HG02870 (cell line): Measurements from ENCODE around the gene GPRC5D.

Source experiments
- ATAC-seq: cut with Tn5 transposase; IDR thresholded peaks from one replicate; pipeline ENCODE4 v1.9.1; 2021; ENCODE audit warnings: mild to moderate bottlenecking, moderate library complexity; ENCODE audit not compliant: unreplicated experiment

GPRC5D gene

DNA sequence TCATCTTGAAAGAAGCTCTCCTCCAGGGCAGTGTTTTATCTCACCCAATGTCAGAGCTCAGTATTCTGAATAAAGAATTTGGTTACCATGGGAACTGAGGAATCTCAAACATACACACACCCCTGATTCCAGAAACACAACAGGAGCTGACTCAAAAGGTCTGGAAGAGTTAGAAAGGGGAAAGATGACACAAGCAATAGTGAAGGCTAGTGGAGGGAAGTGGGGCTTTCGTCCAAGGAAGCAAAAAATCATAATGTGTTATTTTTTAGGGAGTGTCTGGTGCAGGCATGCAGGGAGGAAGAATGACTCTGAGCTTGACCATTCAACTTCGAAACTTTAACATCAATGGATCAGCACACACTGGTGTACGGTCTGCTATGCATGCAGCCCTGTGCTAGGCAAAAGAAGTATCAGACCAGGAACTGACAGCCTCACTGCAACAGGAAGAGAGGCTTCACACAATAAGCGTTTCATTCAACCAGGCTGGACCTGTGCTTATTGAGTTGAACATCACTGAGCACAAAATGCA lies 27.8 kb upstream of the GPRC5D start:
- no peak for ATAC-seq

DNA sequence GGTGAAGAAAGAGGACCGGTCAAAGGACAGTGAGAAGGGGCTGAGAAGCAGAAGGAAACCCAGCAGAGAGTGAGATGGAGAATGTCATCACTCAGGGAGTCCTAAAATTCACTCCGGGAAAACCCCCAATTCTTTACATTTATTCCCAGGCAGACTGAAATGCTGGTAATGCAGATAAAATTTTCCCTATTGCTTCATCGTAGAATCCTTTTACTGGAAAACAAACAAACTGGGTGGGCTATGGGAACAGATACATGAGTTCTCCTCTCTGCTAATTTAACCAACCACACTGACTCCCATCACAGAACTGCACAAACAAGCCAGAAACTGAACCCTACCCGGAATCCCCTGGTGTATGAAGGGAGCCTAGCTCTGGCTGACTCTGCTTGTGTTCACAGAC lies 27.2 kb upstream of the GPRC5D start:
- ATAC-seq, result no peak

DNA sequence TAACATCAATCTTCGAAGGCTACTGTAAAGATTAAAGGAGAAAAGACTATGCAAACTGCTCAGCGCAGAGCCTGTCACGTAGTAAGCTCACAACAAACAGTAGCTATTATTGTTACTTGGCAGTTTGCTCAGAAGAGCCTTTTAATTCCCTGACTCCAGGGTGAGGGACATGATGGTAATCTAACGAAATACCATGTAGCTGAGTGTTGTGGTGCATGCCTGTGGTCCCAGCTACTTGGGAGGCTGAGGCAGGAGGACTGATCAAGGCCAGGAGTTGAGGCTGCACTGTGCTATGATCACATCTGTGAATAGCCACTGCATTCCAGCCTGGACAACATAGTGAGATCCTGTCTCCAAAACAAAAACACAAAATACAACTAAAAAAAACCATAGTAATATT lies 25.3 kb upstream of the GPRC5D start:
- no peak for ATAC-seq

DNA sequence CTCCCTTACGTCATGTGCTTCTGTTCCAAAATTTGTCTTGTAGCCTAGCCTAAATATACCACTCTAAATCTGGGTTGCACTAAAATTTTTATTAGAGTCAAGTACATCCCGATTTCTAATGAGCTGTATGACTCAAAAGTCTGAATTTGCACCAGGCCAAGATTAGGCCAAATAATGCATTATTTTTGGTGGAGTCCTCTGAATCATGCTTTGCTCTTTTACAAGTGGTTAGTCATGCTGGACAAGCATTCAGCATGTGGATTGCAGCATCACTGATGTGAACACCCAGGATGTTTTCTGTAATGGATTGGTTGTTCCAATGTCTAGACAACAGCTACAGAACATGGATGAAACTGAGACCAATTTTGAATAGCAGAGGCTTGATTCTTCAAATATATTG lies 24.4 kb upstream of the GPRC5D start:
- ATAC-seq, result no peak

DNA sequence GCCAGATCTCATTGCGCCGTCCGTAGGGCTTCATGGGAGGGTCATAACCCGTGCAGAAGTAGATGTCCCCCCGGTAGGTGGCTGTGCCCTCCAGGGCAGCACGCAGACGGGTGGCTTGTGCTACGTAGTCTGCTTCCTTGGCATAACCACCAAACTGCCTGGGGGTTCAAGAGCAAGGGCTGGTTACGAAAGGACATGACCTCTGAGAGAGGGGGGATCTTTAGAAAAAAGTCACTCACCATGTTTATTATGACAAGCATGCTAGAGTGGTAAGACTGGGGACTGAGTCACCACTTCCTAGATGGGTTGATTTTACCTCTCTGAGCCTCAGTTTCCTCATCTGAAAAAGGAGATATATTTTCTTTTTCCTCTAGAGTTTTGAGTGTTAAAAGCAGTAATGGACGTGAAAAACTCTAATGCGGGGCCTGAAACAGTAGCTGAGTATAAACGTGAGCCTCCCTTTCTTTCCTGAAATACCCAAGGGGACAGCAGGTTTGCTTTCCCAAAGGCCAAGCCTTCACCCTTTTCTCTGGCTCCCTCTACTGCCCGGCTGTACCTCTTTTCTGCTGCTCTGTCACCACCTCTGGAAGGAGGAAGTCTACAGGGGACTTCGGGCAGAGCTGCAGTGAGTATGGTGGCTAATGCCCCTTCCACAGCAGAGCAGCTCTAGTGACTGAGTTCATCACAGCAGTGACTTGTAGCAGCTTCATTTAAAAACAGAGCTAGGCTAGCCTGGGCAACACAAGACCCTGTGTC lies 23.5 kb upstream of the GPRC5D start:
- no peak for ATAC-seq

DNA sequence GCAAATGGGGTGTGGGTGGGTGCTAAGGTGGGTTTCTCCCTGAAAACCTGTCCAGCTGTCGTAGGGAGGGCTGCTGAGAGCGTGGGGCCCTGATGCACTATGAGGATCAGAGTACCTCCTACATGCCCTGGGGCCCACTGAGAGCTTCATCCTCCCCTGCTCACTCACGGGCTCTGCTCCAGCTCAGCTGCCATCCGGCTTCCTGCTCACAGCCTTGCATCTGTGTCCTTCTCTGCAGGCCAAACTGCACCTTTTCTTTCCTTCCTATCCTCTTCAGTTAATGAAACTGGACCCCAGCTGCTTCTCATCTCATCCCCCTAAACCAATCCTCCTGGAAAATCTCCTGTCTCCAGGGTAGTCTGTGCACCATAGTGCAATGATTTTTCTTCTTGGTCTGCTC lies 22.2 kb upstream of the GPRC5D start:
- no peak for ATAC-seq

DNA sequence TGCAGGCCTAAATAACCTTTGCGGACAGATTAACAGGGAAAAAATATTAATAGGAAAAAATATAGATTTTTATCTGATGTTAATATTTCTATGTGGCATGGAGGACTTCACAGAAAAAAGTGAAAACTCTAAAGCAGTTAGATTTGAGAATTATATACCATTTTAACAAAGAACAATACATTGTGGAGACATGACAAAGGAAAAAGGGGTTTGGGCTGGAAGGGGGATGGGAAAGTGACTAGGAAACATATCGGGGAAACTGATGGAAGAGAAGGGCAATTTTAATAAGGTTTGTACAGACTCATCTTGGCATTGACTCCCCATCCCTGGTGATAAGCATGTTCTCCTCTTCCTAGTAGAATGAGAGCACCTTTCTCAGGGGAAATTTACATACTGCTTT lies 21.0 kb upstream of the GPRC5D start:
- no peak for ATAC-seq

DNA sequence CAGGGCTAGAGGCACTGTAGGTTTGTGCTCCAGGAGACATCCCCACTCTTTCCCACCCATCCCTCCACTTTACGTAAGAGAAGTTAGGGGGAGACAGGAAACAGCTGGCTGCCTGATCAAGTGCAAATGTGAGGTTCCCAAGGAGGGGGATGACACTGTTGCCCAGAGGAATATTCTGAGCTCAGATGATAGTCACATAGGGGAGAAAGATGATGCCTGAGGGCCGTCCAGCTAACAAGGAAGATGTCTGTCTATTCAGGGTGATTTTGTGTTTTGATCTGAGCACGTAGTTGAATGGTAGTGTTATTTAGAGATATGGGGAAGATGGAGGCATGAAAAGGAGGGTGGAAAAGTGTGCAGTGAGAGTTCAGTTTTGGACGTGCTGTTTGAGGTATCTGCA lies 13.9 kb upstream of the GPRC5D start:
- ATAC-seq, result no peak

DNA sequence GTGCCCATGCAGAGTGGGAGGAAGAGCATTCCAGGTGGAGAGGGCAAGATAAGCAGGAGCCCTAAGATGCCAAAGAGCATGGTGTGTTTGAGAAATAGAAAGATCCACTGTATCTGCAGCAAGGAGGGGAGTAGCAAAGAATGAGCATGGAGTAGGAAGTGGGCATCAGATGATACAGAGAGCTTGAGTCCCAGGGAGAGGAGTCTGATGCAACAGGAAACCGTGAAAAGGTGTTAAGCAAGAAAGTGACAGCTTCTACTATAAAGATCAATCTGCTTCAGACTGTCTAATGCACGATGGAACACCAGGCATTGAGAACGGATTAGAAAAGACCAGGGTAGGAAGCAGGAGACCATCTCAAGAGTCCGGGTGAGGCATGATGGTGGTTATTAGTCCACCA lies 12.3 kb upstream of the GPRC5D start:
- no peak for ATAC-seq

DNA sequence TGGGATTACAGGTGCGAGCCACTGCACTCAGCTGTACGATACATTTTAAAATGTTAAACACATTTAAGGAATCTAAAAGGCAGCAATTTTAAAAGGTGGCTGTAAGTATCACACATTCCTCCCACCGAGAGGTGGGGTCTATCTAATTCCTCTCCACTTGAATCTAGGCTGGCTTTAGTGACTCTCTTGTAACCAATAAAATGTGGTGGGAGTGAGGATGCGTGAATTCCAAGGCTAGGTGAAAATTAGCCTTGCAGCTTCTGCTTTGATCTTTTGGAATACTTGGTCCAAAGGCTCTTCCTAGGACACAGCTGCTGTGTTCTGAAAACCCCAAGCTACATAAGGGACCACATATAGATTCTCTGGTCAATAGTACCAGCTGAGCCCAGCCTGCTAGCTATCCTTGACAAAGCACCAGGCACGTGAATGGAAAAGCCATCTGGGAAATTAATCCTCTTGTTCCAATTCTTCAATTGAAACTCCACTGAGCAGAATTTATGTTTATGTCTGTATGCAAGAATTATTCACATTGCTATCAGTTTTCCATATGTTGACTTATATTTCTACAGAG lies 8.8 kb upstream of the GPRC5D start:
- no peak for ATAC-seq

DNA sequence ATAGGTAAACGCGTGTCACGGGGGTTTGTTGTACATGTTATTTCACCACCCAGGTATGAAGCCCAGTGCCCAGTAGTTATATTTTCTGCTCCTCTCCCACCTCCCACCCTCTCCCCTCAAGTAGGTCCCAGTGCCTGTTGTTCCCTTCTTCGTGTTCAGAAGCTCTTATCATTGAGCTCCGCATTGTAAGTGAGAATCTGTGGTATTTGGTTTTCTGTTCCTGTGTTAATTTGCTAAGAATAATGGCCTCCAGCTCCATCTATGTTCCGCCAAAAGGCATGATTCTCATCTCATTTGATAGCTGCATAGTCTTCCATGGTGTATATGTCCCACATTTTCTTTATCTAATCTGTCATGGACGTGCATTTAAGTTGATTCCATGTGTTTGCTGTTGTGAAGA lies 6.9 kb upstream of the GPRC5D start:
- no peak for ATAC-seq

DNA sequence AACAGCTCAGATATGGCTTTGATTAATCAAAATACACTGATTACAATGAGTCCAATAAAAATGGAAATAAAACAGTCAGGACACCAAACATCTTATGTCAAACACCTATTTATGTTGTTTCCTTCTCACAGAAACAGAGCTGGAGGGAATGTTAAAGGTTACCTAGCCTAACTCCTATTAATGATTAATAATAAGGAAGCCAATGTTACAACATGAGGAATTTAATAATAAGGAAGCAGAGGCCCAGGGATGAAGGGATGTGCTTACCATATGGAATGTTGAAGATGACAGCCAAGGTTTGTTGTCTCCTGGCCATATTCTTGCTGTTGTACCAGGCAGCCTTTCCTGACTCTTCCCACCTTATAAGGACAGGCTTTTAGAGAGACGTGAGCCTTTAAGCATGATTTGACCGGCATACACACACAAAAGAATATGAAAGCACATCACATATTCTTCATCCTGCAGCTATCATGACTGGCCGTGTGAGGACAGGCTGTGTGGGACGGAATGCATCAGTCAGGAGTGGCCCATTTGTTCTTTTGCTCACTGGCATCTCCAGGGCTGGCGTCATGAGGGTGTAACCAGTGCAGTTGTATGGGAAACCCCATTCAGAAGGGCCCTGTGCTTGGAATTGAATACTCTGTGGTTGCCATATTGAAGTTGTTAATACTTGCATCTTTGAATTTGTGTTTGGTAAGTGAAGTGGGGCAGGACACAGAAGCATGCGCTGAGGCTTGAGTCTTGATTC lies 3.1 kb upstream of the GPRC5D start:
- no peak for ATAC-seq

DNA sequence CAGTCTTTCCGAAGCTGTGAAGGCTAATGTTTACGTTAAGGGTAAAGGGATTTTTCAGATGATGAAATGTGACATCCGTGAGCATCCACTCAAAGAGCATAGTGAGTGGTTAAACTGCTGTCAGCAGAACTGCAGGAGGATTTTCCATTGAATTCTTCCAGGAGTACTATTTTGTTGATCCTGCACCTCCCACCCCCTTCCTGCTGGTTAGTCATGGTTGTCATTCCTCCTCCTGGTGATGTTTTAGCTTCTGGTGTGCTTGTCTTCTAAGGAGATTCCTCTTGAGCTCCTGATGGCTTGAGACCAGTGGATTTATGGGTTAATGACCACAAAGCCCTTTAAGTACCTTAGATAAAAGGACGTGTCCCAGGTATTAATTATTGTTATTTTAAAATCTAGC lies 2.4 kb upstream of the GPRC5D start:
- ATAC-seq, result no peak

DNA sequence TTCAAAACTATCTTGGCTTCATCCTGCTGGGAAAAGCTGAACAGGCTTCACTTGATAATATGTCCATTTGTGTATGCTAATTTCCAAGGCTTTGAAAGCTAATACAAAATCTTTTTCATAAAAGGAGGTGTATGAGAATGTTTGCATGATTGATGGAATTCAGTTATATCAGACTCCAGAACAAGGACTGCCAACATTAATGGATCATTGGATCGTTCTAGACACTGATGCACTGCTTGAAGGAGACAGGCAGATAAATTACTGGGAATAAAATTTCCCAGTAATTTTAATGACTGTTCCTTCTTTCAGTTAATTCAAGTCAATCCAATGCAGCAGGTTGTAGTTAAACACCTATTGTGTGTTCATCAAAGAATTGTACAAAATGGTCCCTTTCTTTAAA lies 466 bp downstream of the GPRC5D start:
- no peak for ATAC-seq

DNA sequence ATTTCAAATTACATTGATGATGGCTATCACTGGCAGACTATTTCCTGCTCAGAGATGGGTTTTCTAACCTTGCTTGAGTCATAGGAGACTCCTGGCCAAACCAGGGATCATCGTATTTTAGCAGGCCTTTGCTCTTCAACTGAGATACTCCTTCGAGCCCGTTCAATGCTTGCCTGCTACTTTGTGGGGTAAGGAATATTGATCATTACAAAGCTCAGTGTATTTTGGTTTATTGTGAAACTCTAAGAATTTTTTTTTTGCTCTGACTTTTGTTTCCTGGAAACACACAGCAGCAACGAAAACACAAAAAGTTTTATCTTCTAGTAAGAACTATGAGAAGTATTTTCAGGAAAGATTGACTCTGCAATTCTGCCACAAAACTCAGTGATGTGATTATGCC lies 4.1 kb downstream of the GPRC5D start:
- no peak for ATAC-seq

DNA sequence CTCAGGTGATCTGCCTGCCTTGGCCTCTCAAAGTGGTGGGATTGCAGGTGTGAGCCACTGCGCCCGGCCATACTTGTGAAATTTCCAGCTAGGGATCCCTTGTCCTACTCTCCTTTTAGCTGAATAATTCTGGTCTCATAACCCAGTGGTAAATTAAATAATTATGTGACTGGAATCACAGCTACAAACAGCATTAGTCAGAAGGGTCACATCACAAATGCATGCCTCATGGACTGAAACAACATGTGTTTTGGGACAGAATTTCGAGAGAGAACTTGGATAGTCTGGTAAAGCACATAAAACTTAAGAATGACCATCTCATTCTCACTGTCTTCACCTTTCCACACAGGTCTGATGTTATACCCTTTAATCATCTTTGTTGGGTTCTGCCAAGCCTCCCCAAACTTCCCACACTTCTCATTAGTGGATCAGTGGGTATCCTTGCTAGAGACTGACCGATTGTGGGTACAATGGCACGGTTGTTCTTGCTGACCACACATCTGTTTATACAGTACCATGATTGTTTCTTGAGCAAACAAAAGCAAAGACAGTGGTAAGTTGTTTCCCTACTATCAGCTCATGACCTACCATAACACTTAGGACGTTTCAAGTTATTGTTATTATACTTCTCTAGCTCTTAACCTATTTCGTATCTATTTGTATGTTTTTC lies 5.1 kb downstream of the GPRC5D start:
- no peak for ATAC-seq

DNA sequence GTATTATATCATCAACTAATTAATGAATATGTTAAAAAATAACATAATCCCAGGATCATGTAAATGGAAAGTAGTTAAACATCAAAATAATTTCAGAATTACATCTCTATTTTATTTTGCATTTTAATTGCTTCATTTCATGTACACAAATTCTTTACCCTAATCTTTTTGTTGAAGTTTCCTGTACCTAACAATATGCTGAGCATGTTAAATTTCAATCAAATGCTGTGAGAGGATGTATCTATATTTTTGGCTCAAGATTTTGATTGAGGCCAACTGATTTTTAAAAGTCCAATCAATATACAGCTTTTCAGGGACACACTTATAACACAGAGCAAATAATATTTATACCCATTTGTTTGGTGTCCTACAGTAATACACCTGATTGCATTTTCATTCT lies 6.4 kb downstream of the GPRC5D start:
- no peak for ATAC-seq

DNA sequence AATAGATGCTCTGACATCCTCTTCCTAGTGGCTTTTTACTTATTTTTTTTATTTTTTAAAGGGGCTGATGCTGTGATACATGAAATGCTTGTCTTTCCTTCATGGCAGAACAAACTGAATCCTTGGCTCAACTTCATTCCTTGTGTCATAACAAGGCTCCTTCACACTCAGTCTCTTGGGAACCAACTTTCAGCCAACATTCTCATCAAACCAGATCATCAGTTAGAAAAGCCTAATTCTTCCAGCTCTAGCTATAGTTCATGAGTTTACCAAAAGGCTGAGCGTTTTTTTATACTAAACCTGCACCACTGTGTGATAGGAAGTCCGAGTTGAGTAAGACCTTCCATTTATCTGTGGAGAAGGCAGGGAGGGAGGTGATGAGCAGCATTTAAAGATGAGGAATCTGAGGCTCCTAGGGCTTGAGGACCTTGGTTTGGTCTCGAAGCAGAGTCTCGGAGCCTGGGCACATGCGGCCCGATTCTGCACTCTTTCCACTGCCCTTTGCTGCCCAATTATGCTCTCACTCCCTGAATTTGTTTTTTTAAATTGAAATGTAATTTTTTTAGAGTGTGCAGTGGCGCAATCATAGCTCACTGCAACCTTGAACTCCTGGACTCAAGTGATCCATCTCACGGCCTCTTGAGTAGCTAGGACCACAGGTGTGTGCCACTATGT lies 8.2 kb downstream of the GPRC5D start:
- ATAC-seq, result no peak

DNA sequence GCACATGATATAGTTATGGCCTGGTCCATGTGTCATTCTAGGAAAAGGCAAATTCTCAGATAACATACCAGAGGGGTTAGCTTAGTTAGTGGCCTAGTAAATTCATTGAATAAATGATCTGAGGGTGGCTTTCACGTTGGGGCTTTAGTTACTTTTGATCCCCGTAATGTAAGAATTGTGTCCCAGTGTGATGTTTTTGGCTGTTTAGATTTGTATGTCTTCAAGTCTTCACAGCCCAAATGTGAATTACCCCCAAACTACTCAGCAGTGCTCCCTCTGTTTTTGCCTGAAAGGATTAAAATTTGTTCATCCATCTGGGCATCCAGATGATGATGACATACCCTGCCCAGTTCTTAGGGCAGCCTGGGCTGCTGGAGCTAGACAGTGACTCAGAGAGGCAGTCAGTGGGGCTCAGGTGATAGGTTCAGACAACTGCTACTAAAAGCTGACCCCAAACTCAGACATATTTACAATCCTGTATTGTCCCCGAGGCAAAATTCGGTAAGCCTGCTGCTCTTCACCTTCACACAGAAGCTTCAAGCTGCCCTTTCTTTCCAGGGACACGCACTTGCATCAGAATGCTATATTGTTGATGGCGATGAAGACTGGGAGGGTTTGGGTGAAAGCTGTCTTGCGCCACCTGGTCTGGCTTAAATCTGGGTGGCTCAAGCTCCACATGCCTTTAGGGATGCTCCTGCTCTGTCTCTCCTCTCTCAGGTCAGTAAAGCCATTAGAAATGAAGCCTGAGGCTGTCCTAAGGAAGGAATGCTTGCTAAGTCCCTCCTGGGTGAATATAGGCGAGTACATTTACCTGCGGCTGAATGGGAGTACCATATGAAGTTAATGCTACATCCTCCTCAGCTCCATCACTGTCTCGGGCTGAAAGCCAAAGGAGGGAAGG lies 10.3 kb downstream of the GPRC5D start:
- ATAC-seq, result no peak

DNA sequence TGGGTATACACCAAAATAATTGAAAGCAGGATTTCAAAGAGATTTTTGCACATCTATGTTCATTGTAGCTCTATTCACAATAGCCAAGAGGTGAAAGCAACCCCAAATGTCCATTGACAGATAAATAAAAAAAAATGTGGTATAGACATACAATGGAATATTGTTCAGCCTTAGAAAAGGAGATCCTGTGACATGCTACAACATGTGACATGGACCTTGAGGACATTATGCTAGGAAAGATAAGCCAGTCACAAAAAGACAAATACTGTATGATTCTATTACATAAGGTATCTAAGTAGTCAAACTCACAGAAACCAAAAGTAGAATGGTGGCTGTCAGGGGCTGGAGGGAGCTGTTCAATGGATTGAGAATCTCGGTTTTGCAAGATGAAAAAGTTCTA lies 12.1 kb downstream of the GPRC5D start:
- no peak for ATAC-seq
